GM21390 (cell line): ENCODE results near the gene MMUT.
"Not testable (repeated sequence)": the region's sequence is repeated elsewhere in the genome, so short reads cannot be mapped to it uniquely, and the experiment has no call there.

Source experiments
- ATAC-seq: cut with Tn5 transposase; IDR thresholded peaks from one replicate; pipeline ENCODE4 v1.9.1; 2021; ENCODE audit not compliant: unreplicated experiment

MMUT gene

GRCh38 chr6:49430187-49430586 lies 32.9 kb downstream of the MMUT start:
- no peak for ATAC-seq

- ATAC-seq, result no peak
These were observed 39.2 kb downstream of the MMUT start for GRCh38 chr6:49423817-49424216.

GRCh38 chr6:49416195-49416594 lies 46.9 kb downstream of the MMUT start:
- ATAC-seq, result no peak

- no peak for ATAC-seq
These were observed 47.7 kb downstream of the MMUT start for GRCh38 chr6:49415358-49415757.

GRCh38 chr6:49410564-49410963 lies 52.5 kb downstream of the MMUT start:
- ATAC-seq, result no peak

GRCh38 chr6:49409951-49410542 lies 53.0 kb downstream of the MMUT start:
- peak; percentile 90 for ATAC-seq

- ATAC-seq, result no peak
These were observed 56.6 kb downstream of the MMUT start for GRCh38 chr6:49406250-49406970.

GRCh38 chr6:49401063-49401462 lies 62.0 kb downstream of the MMUT start:
- ATAC-seq, result no peak

GRCh38 chr6:49386667-49387508 lies 76.2 kb downstream of the MMUT start:
- not testable (repeated sequence) for ATAC-seq

- ATAC-seq, result no peak
These were observed 78.1 kb downstream of the MMUT start for GRCh38 chr6:49384904-49385303.
